ENCODE data around the gene MED16.

The MED16 gene

GRCh38 chr19:928471-929202 lies 35.6 kb upstream of the MED16 start:
- DNase-seq = no peak

GRCh38 chr19:927780-928401 lies 34.9 kb upstream of the MED16 start:
- no peak for DNase-seq

GRCh38 chr19:927351-927779 lies 34.4 kb upstream of the MED16 start:
- DNase-seq = no peak

GRCh38 chr19:926589-927350 lies 33.8 kb upstream of the MED16 start:
- no peak for DNase-seq

- no peak for DNase-seq
Measured at GRCh38 chr19:926323-926588, 33.3 kb upstream of the MED16 start.

- peak; percentile 74 to 78 for DNase-seq
Measured at GRCh38 chr19:925526-926322, 32.7 kb upstream of the MED16 start, which contains the start of gene ARID3A. Gene ARID3A (plus strand): TSS chr19:926035. CDS start chr19:929529, 3,494 bp downstream.

GRCh38 chr19:925087-925525 lies 32.1 kb upstream of the MED16 start:
- DNase-seq = no peak

- DNase-seq = no peak
Measured at GRCh38 chr19:924553-925086, 31.6 kb upstream of the MED16 start.

GRCh38 chr19:920051-920864 lies 27.3 kb upstream of the MED16 start:
- DNase-seq = no peak

GRCh38 chr19:919199-920050 lies 26.4 kb upstream of the MED16 start:
- no peak for DNase-seq

GRCh38 chr19:918481-919198 lies 25.7 kb upstream of the MED16 start:
- DNase-seq = no peak

- DNase-seq = no peak
Measured at GRCh38 chr19:918152-918437, 25.1 kb upstream of the MED16 start.

- no peak for DNase-seq
Measured at GRCh38 chr19:917323-918151, 24.6 kb upstream of the MED16 start, which contains the start of gene KISS1R. Gene KISS1R (plus strand): TSS chr19:917333. CDS start chr19:917503, 170 bp downstream.

GRCh38 chr19:916645-917322 lies 23.8 kb upstream of the MED16 start:
- DNase-seq = no peak

GRCh38 chr19:913080-913748 lies 20.2 kb upstream of the MED16 start, which contains the start of gene R3HDM4:
Gene R3HDM4 (minus strand): TSS chr19:913219. CDS start chr19:913157, 62 bp downstream.
- DNase-seq = peak; percentile 54 to 63

- DNase-seq = no peak
Measured at GRCh38 chr19:912181-913079, 19.4 kb upstream of the MED16 start.
